T-helper 2 cell treated with Interferon-gamma antibody and Interleukin-4, amounts not matched to agents 100 ng/mL and 5 ng/mL, for 36 hours (primary cell): ENCODE data around the gene SOX21. TPM values are rescaled to one million over a fixed set of nuclear protein-coding genes. Genes with fewer than 3 reads are reported as not detected.

Experiments
- intact Hi-C: fragments of 100-400 bp; cut with micrococcal nuclease; formaldehyde crosslinking; loops from one replicate; pipeline ENCODE4 v1.15.1; 2023
- total RNA-seq: library from RNA; stranded (reverse); gene quantifications from 2 replicates; pipeline ENCODE4 v1.2.3, GENCODE V29; 2022

Gene SOX21
- total RNA-seq, 1 donor from 2014 or later, result 0.07 TPM

- intact Hi-C loops, result no loop called here
Observed at GRCh38 chr13:94709001-94709834, 3.1 kb downstream of the SOX21 start.

- intact Hi-C loops, result no loop called here
Observed at GRCh38 chr13:94708031-94708859, 4.1 kb downstream of the SOX21 start.

GRCh38 chr13:94707400-94708021 lies 4.8 kb downstream of the SOX21 start:
- intact Hi-C loops, result no loop called here

- intact Hi-C loops, result no loop called here
Observed at GRCh38 chr13:94706843-94707399, 5.4 kb downstream of the SOX21 start.

GRCh38 chr13:94706101-94706842 lies 6.1 kb downstream of the SOX21 start:
- intact Hi-C loops, result no loop called here

- intact Hi-C loops, result no loop called here
Observed at GRCh38 chr13:94705081-94706030, 7.0 kb downstream of the SOX21 start.

GRCh38 chr13:94704377-94705080 lies 7.8 kb downstream of the SOX21 start:
- intact Hi-C loops, result no loop called here

GRCh38 chr13:94703721-94704314 lies 8.5 kb downstream of the SOX21 start:
- intact Hi-C loops, result no loop called here

GRCh38 chr13:94703271-94703670 lies 9.1 kb downstream of the SOX21 start:
- intact Hi-C loops, result no loop called here

- intact Hi-C loops, result no loop called here
Observed at GRCh38 chr13:94702181-94703041, 9.9 kb downstream of the SOX21 start.

- intact Hi-C loops, result no loop called here
Observed at GRCh38 chr13:94701313-94702180, 10.8 kb downstream of the SOX21 start.

- intact Hi-C loops, result no loop called here
Observed at GRCh38 chr13:94700536-94700935, 11.8 kb downstream of the SOX21 start.

- intact Hi-C loops, result no loop called here
Observed at GRCh38 chr13:94700051-94700535, 12.3 kb downstream of the SOX21 start.

GRCh38 chr13:94696171-94696570 lies 16.2 kb downstream of the SOX21 start:
- intact Hi-C loops, result no loop called here

- intact Hi-C loops, result no loop called here
Observed at GRCh38 chr13:94692030-94692429, 20.3 kb downstream of the SOX21 start.

- intact Hi-C loops, result no loop called here
Observed at GRCh38 chr13:94683409-94683808, 28.9 kb downstream of the SOX21 start.

GRCh38 chr13:94682229-94682628 lies 30.1 kb downstream of the SOX21 start:
- intact Hi-C loops, result no loop called here
